H1 (cell line): ENCODE results near the gene SH3D19.

Experiments
- CHD1 ChIP-seq: IDR thresholded peaks from 2 replicates; pipeline ENCODE4 v1.6.1; 2012; ENCODE audit warnings: low read depth, low read length, improper control_type of control experiment
- CTCF ChIP-seq, 3 experiments: IDR thresholded peaks; 1 replicate in 2 of 3; 2 replicates in 1 of 3; pipeline versions ENCODE4 v1.5.1 to v1.6.1; 2011; ENCODE audit warnings: low read length in 3 of 3, mild to moderate bottlenecking in 3 of 3, inconsistent platforms in 2 of 3, low read depth in 1 of 3, moderate library complexity in 1 of 3; ENCODE audit not compliant: insufficient read depth in 1 of 3; ENCODE audit errors: control extremely low read depth in 1 of 3
- EP300 ChIP-seq, 2 experiments: IDR thresholded peaks; 1 replicate in 1 of 2; 2 replicates in 1 of 2; pipeline ENCODE4 v1.6.1; 2011 to 2012; ENCODE audit warnings: low read depth in 2 of 2, low read length in 2 of 2, mild to moderate bottlenecking in 2 of 2, borderline replicate concordance in 1 of 2, inconsistent platforms in 1 of 2, moderate library complexity in 1 of 2
- POLR2A ChIP-seq, 2 experiments: IDR thresholded peaks; 1 replicate in 1 of 2; 2 replicates in 1 of 2; pipeline ENCODE4 v1.6.1; 2011; ENCODE audit warnings: low read depth in 2 of 2, low read length in 2 of 2, mild to moderate bottlenecking in 2 of 2; ENCODE audit errors: control extremely low read depth in 1 of 2
- RAD21 ChIP-seq, 2 experiments: IDR thresholded peaks in 1 of 2; conservative IDR thresholded peaks in 1 of 2; 2 replicates each; pipeline ENCODE4 v1.6.1; 2011; ENCODE audit warnings: low read depth in 2 of 2, low read length in 2 of 2, improper control_type of control experiment in 1 of 2, inconsistent platforms in 1 of 2, mild to moderate bottlenecking in 1 of 2, moderate library complexity in 1 of 2
- RBBP5 ChIP-seq: IDR thresholded peaks from 2 replicates; pipeline ENCODE4 v1.7.1; 2012; ENCODE audit warnings: low read depth, mild to moderate bottlenecking, inconsistent platforms, low read length, moderate library complexity, borderline replicate concordance
- SRF ChIP-seq: IDR thresholded peaks from 2 replicates; pipeline ENCODE4 v1.6.1; 2011; ENCODE audit warnings: mild to moderate bottlenecking, low read depth, low read length, moderate library complexity
- TCF12 ChIP-seq: IDR thresholded peaks from 2 replicates; pipeline ENCODE4 v1.6.1; 2011; ENCODE audit warnings: low read depth, mild to moderate bottlenecking, low read length
- ZNF274 ChIP-seq: IDR thresholded peaks from 2 replicates; pipeline ENCODE4 v1.7.0; 2012; ENCODE audit warnings: low read length, borderline replicate concordance; ENCODE audit errors: extremely low read depth

- TF ChIP-seq SRF (no peak), TCF12 (no peak), CTCF (IDR thresholded peaks at IDR 0.05; ENCODE audit: control extremely low read depth in 1 of 3, insufficient read depth in 1 of 3, low read depth in 1 of 3, low read length in 3 of 3) (no peak), RAD21 (IDR thresholded peaks at IDR 0.05 in 1 of 2, conservative IDR thresholded peaks at IDR 0.05 in 1 of 2; ENCODE audit: low read depth in 2 of 2, low read length in 2 of 2) (no peak), RBBP5 (no peak), EP300 (IDR thresholded peaks at IDR 0.05; ENCODE audit: borderline replicate concordance in 1 of 2, low read depth in 2 of 2, low read length in 2 of 2) (no peak), CHD1 (no peak), POLR2A (IDR thresholded peaks at IDR 0.05; ENCODE audit: control extremely low read depth in 1 of 2, low read depth in 2 of 2, low read length in 2 of 2) (no peak), ZNF274 (no peak)
Observed at GRCh38 chr4:151217326-151217725, 108.1 kb downstream of the SH3D19 start.
